Fibroblast of lung (primary cell): ENCODE results near the gene GNG13. TPM values are rescaled to one million over a fixed set of nuclear protein-coding genes. Genes with fewer than 3 reads are reported as not detected.

Source experiments
- DNase-seq, 2 donors: peaks; one replicate each; pipeline versions ENCODE4 v3.0.0 to v3.0.0-alpha.2; 2010; ENCODE audit warnings: low read depth in 2 of 2
- H2AFZ ChIP-seq: 2 replicates; pipeline ENCODE4 v1.5.1; 2012; ENCODE audit warnings: low read length, control low read depth, inconsistent platforms
- H3K27ac ChIP-seq: 2 replicates; pipeline ENCODE4 v1.5.1; 2011; ENCODE audit warnings: low read length, control low read depth; ENCODE audit not compliant: insufficient read depth
- H3K27me3 ChIP-seq: 2 replicates; pipeline ENCODE4 v1.5.1; 2011; ENCODE audit warnings: mild to moderate bottlenecking, low read length; ENCODE audit not compliant: control insufficient read depth, insufficient read depth
- H3K36me3 ChIP-seq: 2 replicates; pipeline ENCODE4 v1.5.1; 2011; ENCODE audit warnings: low read length; ENCODE audit not compliant: control insufficient read depth, insufficient read depth
- H3K4me1 ChIP-seq: 2 replicates; pipeline ENCODE4 v1.5.1; 2011; ENCODE audit warnings: low read length; ENCODE audit not compliant: control insufficient read depth, insufficient read depth; ENCODE audit errors: extremely low read depth
- H3K4me2 ChIP-seq: 2 replicates; pipeline ENCODE4 v1.5.1; 2011; ENCODE audit warnings: low read length, control low read depth; ENCODE audit not compliant: insufficient read depth; ENCODE audit errors: extremely low read depth
- H3K4me3 ChIP-seq, 4 experiments: fragments of 200-600 bp in 1 of 4; sonication (generic) in 1 of 4; replicated peaks in 1 of 4; 2 replicates each; pipeline ENCODE4 v1.5.1; 2011 to 2016; ENCODE audit warnings: low read length in 4 of 4, low read depth in 3 of 4, mild to moderate bottlenecking in 3 of 4, control low read depth in 2 of 4, inconsistent platforms in 1 of 4, mixed read lengths in 1 of 4; ENCODE audit not compliant: insufficient read depth in 1 of 4; ENCODE audit errors: control extremely low read depth in 1 of 4
- H3K79me2 ChIP-seq: 2 replicates; pipeline ENCODE4 v1.5.1; 2012; ENCODE audit warnings: mild to moderate bottlenecking, low read length, inconsistent platforms; ENCODE audit not compliant: control insufficient read depth, insufficient read depth
- H3K9ac ChIP-seq: 2 replicates; pipeline ENCODE4 v1.5.1; 2011; ENCODE audit warnings: mild to moderate bottlenecking, low read length, control low read depth; ENCODE audit not compliant: insufficient read depth
- H3K9me3 ChIP-seq: 2 replicates; pipeline ENCODE4 v1.5.1; 2012; ENCODE audit warnings: low read depth, low read length; ENCODE audit not compliant: control insufficient read depth, insufficient read depth
- H4K20me1 ChIP-seq: 2 replicates; pipeline ENCODE4 v1.5.1; 2011; ENCODE audit warnings: low read length; ENCODE audit not compliant: control insufficient read depth, insufficient read depth; ENCODE audit errors: extremely low read depth
- CTCF ChIP-seq, 2 donors: IDR thresholded peaks in 1 of 2; conservative IDR thresholded peaks in 1 of 2; 1 replicate in 1 of 2; 2 replicates in 1 of 2; pipeline ENCODE4 v1.5.1; 2011 to 2012; ENCODE audit warnings: low read length in 2 of 2, control low read depth in 1 of 2, inconsistent platforms in 1 of 2, low read depth in 1 of 2, mild to moderate bottlenecking in 1 of 2
- EZH2 ChIP-seq: IDR thresholded peaks from 2 replicates; pipeline ENCODE4 v1.5.1; 2012; ENCODE audit warnings: low read length, control low read depth, mild to moderate bottlenecking; ENCODE audit errors: missing control alignments
- polyA plus RNA-seq, 2 donors: library from polyadenylated mRNA; depleted of rRNA in 1 of 2; stranded (reverse) in 1 of 2; unstranded in 1 of 2; fragments of >200 nt; gene quantifications; 2 replicates each; pipeline ENCODE4 v1.2.1, GENCODE V29; 2011 to 2012; ENCODE audit warnings: missing spikeins in 1 of 2
- total RNA-seq: library from RNA; depleted of rRNA; stranded (reverse); fragments of >200 nt; gene quantifications from 2 replicates; pipeline ENCODE4 v1.2.1, GENCODE V29; 2014

The GNG13 gene
- total and polyA plus RNA-seq, 2 donors (not counting 1 experiment from before 2014, with no cell fraction given) = not detected

- Histone ChIP-seq H3K27me3 (peaks cover 13% of the 10 kb centered on the region), H3K36me3 (no peaks in the 10 kb centered on the region), H3K9ac (no peak overlapping the region), H3K4me1 (no peaks in the 10 kb centered on the region), H3K4me3 (no peak overlapping the region), H3K9me3 (no peaks in the 10 kb centered on the region), H3K4me2 (no peak overlapping the region), H4K20me1 (no peaks in the 10 kb centered on the region), H3K79me2 (no peaks in the 10 kb centered on the region), H2AFZ (no peak overlapping the region), H3K27ac (no peak overlapping the region)
- no peak for DNase-seq
- TF ChIP-seq EZH2 (no peak), CTCF (conservative IDR thresholded peaks at IDR 0.05 in 1 of 2, IDR thresholded peaks at IDR 0.05 in 1 of 2; ENCODE audit: low read depth in 1 of 2, low read length in 2 of 2) (no peak)
These were observed 4.9 kb upstream of the GNG13 start for GRCh38 chr16:805474-805873.

- no peak for DNase-seq
These were observed 3.9 kb upstream of the GNG13 start for GRCh38 chr16:804193-805048.

GRCh38 chr16:803754-804080 lies 3.2 kb upstream of the GNG13 start:
- TF ChIP-seq EZH2 (no peak), CTCF (conservative IDR thresholded peaks at IDR 0.05 in 1 of 2, IDR thresholded peaks at IDR 0.05 in 1 of 2; ENCODE audit: low read depth in 1 of 2, low read length in 2 of 2) (no peak)
- H3K4me3 ChIP-seq = no peak overlapping the region
- H3K27ac ChIP-seq = no peak overlapping the region
- no peaks in the 10 kb centered on the region for H3K9me3 ChIP-seq
- H3K36me3 ChIP-seq = no peaks in the 10 kb centered on the region
- peaks cover 19% of the 10 kb centered on the region for H3K27me3 ChIP-seq
- no peaks in the 10 kb centered on the region for H3K79me2 ChIP-seq
- no peak for DNase-seq
- H3K4me1 ChIP-seq = no peaks in the 10 kb centered on the region
- no peak overlapping the region for H2AFZ ChIP-seq
- H3K4me2 ChIP-seq = no peak overlapping the region
- no peak overlapping the region for H3K9ac ChIP-seq
- no peaks in the 10 kb centered on the region for H4K20me1 ChIP-seq

More at GRCh38 chr16:804193-805048, 3.9 kb upstream of the GNG13 start:
- no peak overlapping the region for H3K4me3 ChIP-seq
- TF ChIP-seq EZH2 = no peak
- TF ChIP-seq CTCF (conservative IDR thresholded peaks at IDR 0.05 in 1 of 2, IDR thresholded peaks at IDR 0.05 in 1 of 2; ENCODE audit: low read depth in 1 of 2, low read length in 2 of 2) = no peak
- no peaks in the 10 kb centered on the region for H3K79me2 ChIP-seq
- H2AFZ ChIP-seq = no peak overlapping the region
- no peak overlapping the region for H3K4me2 ChIP-seq
- no peak overlapping the region for H3K27ac ChIP-seq
- H3K36me3 ChIP-seq = no peaks in the 10 kb centered on the region
- H4K20me1 ChIP-seq = no peaks in the 10 kb centered on the region
- H3K9me3 ChIP-seq = no peaks in the 10 kb centered on the region
- no peak overlapping the region for H3K9ac ChIP-seq
- no peaks in the 10 kb centered on the region for H3K4me1 ChIP-seq
- H3K27me3 ChIP-seq = peaks cover 19% of the 10 kb centered on the region
